ENCODE results near the gene LCE2B. TPM values are rescaled to one million over a fixed set of nuclear protein-coding genes. Genes with fewer than 3 reads are reported as not detected.

Gene LCE2B
- total and polyA plus RNA-seq, 7 experiments from 2014 or later: not detected

DNA sequence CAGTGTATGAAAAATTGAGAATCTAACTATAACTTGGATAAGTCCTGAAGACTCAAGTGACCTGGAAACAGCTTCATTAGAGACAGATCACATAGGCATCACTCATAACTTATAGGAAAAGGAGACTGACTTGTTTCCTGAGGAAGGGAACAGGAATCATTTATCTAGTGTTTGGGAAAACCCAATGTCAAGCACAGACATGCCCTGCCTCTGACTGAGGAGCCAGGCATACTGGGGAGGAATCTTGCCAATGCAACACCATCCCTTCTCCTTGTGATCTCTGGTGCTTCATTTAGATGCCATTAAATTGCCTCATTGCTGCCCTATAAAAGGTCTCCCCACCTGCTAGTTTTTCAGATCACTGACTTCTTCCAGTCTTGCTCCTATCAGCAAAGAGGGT is 32.3 kb downstream of the LCE2B start:
- Histone ChIP-seq H3K36me3 (ENCODE audit: control insufficient read depth in 2 of 3, insufficient read depth in 3 of 3, low read length in 3 of 3) (no peaks in the 10 kb centered on the region), H3K4me1 (ENCODE audit: control insufficient read depth in 2 of 2, insufficient read depth in 2 of 2, low read length in 2 of 2) (no peaks in the 10 kb centered on the region), H3K9me3 (ENCODE audit: control insufficient read depth in 2 of 3, low read length in 3 of 3) (no peaks in the 10 kb centered on the region), H3K4me3 (ENCODE audit: low read length) (no peak overlapping the region), H3K27ac (ENCODE audit: low read depth, low read length) (no peak overlapping the region), H3K27me3 (ENCODE audit: control insufficient read depth in 2 of 2, insufficient read depth in 2 of 2, low read length in 2 of 2) (no peaks in the 10 kb centered on the region)
- Mint-ChIP-seq H3K4me1 (no peaks in the 10 kb centered on the region), H3K36me3 (no peaks in the 10 kb centered on the region), H3K27me3 (peaks cover 2 to 30% (median 19%) of the 10 kb centered on the region in 5 donors), H3K4me3 (no peak overlapping the region), H3K27ac (no peak overlapping the region), H3K9me3 (peaks cover 0 to 8% (median 0%) of the 10 kb centered on the region in 11 donors)
- DNase-seq (no peak), ATAC-seq (no peak)
- ChIA-PET POLR2A (no interaction called here), CTCF (interaction anchor here (0.6 kb wide), 1 partner anchor 147 kb away, joined by 3 read pairs; no protein-coding TSS in a partner anchor)
- intact Hi-C loops (cut with micrococcal nuclease): no loop called here

- Mint-ChIP-seq H3K9me3 (peaks cover 0 to 3% (median 0%) of the 10 kb centered on the region in 11 donors), H3K4me1 (no peaks in the 10 kb centered on the region), H3K4me3 (no peak overlapping the region), H3K36me3 (no peaks in the 10 kb centered on the region), H3K27me3 (peaks cover 0 to 27% (median 16%) of the 10 kb centered on the region in 5 donors), H3K27ac (no peak overlapping the region)
- DNase-seq (no peak), ATAC-seq (no peak)
- H3K4me1 ChIP-seq (ENCODE audit: control insufficient read depth in 2 of 2, insufficient read depth in 2 of 2, low read length in 2 of 2): no peaks in the 10 kb centered on the region
- H3K27me3 ChIP-seq (ENCODE audit: control insufficient read depth in 2 of 2, insufficient read depth in 2 of 2, low read length in 2 of 2): no peaks in the 10 kb centered on the region
- intact Hi-C loops (cut with micrococcal nuclease): no loop called here
- no peaks in the 10 kb centered on the region for H3K36me3 ChIP-seq (ENCODE audit: control insufficient read depth in 2 of 3, insufficient read depth in 3 of 3, low read length in 3 of 3)
- CTCF ChIA-PET: no interaction called here
- POLR2A ChIA-PET: no interaction called here
- no peak overlapping the region for H3K27ac ChIP-seq (ENCODE audit: low read depth, low read length)
- H3K9me3 ChIP-seq (ENCODE audit: control insufficient read depth in 2 of 3, low read length in 3 of 3): no peaks in the 10 kb centered on the region
- no peak overlapping the region for H3K4me3 ChIP-seq (ENCODE audit: low read length)
Observed at GRCh38 chr1:152725261-152725660, 39.3 kb downstream of the LCE2B start.

GRCh38 chr1:152728986-152729385 is 43.1 kb downstream of the LCE2B start:
- H3K27me3 ChIP-seq (ENCODE audit: control insufficient read depth in 2 of 2, insufficient read depth in 2 of 2, low read length in 2 of 2): no peaks in the 10 kb centered on the region
- H3K36me3 ChIP-seq (ENCODE audit: control insufficient read depth in 2 of 3, insufficient read depth in 3 of 3, low read length in 3 of 3): no peaks in the 10 kb centered on the region
- Mint-ChIP-seq H3K9me3 (peaks cover 0 to 1% (median 0%) of the 10 kb centered on the region in 11 donors), H3K4me3 (no peak overlapping the region), H3K27me3 (peaks cover 4 to 28% (median 11%) of the 10 kb centered on the region in 5 donors), H3K36me3 (no peaks in the 10 kb centered on the region), H3K27ac (no peak overlapping the region), H3K4me1 (no peaks in the 10 kb centered on the region)
- no peak overlapping the region for H3K4me3 ChIP-seq (ENCODE audit: low read length)
- ATAC-seq (no peak), DNase-seq (no peak)
- CTCF ChIA-PET: no interaction called here
- H3K27ac ChIP-seq (ENCODE audit: low read depth, low read length): no peak overlapping the region
- POLR2A ChIA-PET: no interaction called here
- H3K4me1 ChIP-seq (ENCODE audit: control insufficient read depth in 2 of 2, insufficient read depth in 2 of 2, low read length in 2 of 2): no peaks in the 10 kb centered on the region
- intact Hi-C loops (cut with micrococcal nuclease): no loop called here
- H3K9me3 ChIP-seq (ENCODE audit: control insufficient read depth in 2 of 3, low read length in 3 of 3): no peaks in the 10 kb centered on the region

- intact Hi-C loops (cut with micrococcal nuclease): no loop called here
- H3K27ac ChIP-seq (ENCODE audit: low read depth, low read length): no peak overlapping the region
- no peaks in the 10 kb centered on the region for H3K4me1 ChIP-seq (ENCODE audit: control insufficient read depth in 2 of 2, insufficient read depth in 2 of 2, low read length in 2 of 2)
- Mint-ChIP-seq H3K4me3 (no peak overlapping the region), H3K36me3 (no peaks in the 10 kb centered on the region), H3K9me3 (peaks cover 0 to 4% (median 0%) of the 10 kb centered on the region in 11 donors), H3K4me1 (no peaks in the 10 kb centered on the region), H3K27me3 (peaks cover 3 to 45% (median 42%) of the 10 kb centered on the region in 5 donors), H3K27ac (no peak overlapping the region)
- no peaks in the 10 kb centered on the region for H3K9me3 ChIP-seq (ENCODE audit: control insufficient read depth in 2 of 3, low read length in 3 of 3)
- CTCF ChIA-PET: no interaction called here
- DNase-seq (no peak), ATAC-seq (no peak)
- H3K4me3 ChIP-seq (ENCODE audit: low read length): no peak overlapping the region
- POLR2A ChIA-PET: no interaction called here
- no peaks in the 10 kb centered on the region for H3K36me3 ChIP-seq (ENCODE audit: control insufficient read depth in 2 of 3, insufficient read depth in 3 of 3, low read length in 3 of 3)
- H3K27me3 ChIP-seq (ENCODE audit: control insufficient read depth in 2 of 2, insufficient read depth in 2 of 2, low read length in 2 of 2): peaks cover 0 to 4% of the 10 kb centered on the region in 2 donors
Observed at GRCh38 chr1:152735648-152736047, 49.7 kb downstream of the LCE2B start.

Other genes starting within 250 kb of the LCE2B start
- gene LCE5A, start 175.3 kb upstream of the LCE2B start, total RNA-seq: not detected
- gene LCE5A, start 175.3 kb upstream of the LCE2B start, polyA plus RNA-seq: not detected
- not detected for gene CRCT1, start 171.6 kb upstream of the LCE2B start, total RNA-seq
- not detected for gene CRCT1, start 171.6 kb upstream of the LCE2B start, polyA plus RNA-seq
- gene LCE3E, start 119.3 kb upstream of the LCE2B start, total RNA-seq: not detected
- not detected for gene LCE3E, start 119.3 kb upstream of the LCE2B start, polyA plus RNA-seq
- gene LCE3D, start 105.6 kb upstream of the LCE2B start, total RNA-seq: not detected
- gene LCE3D, start 105.6 kb upstream of the LCE2B start, polyA plus RNA-seq: not detected
- not detected for gene LCE3C, start 85.9 kb upstream of the LCE2B start, total RNA-seq
- gene LCE3C, start 85.9 kb upstream of the LCE2B start, polyA plus RNA-seq: not detected
- gene LCE3B, start 72.3 kb upstream of the LCE2B start, total RNA-seq: not detected
- gene LCE3B, start 72.3 kb upstream of the LCE2B start, polyA plus RNA-seq: not detected
- not detected for gene LCE3A, start 63.0 kb upstream of the LCE2B start, total RNA-seq
- gene LCE3A, start 63.0 kb upstream of the LCE2B start, polyA plus RNA-seq: not detected
- not detected for gene LCE2D, start 22.7 kb upstream of the LCE2B start, total RNA-seq
- gene LCE2D, start 22.7 kb upstream of the LCE2B start, polyA plus RNA-seq: not detected
- not detected for gene LCE2C, start 10.8 kb upstream of the LCE2B start, total RNA-seq
- gene LCE2C, start 10.8 kb upstream of the LCE2B start, polyA plus RNA-seq: not detected
- gene LCE2A, start 12.2 kb downstream of the LCE2B start, total RNA-seq: not detected
- gene LCE2A, start 12.2 kb downstream of the LCE2B start, polyA plus RNA-seq: not detected
- gene LCE4A, start 22.0 kb downstream of the LCE2B start, total RNA-seq: not detected
- gene LCE4A, start 22.0 kb downstream of the LCE2B start, polyA plus RNA-seq: not detected
- gene KPRP, start 71.9 kb downstream of the LCE2B start, total RNA-seq: not detected
- not detected for gene KPRP, start 71.9 kb downstream of the LCE2B start, polyA plus RNA-seq
- not detected for gene LCE1F, start 89.0 kb downstream of the LCE2B start, total RNA-seq
- gene LCE1F, start 89.0 kb downstream of the LCE2B start, polyA plus RNA-seq: not detected
- gene LCE1E, start 100.1 kb downstream of the LCE2B start, total RNA-seq: not detected
- gene LCE1E, start 100.1 kb downstream of the LCE2B start, polyA plus RNA-seq: not detected
- gene LCE1D, start 110.6 kb downstream of the LCE2B start, total RNA-seq: not detected
- not detected for gene LCE1D, start 110.6 kb downstream of the LCE2B start, polyA plus RNA-seq
- gene LCE1C, start 120.5 kb downstream of the LCE2B start, total RNA-seq: not detected
- gene LCE1C, start 120.5 kb downstream of the LCE2B start, polyA plus RNA-seq: not detected
- not detected for gene LCE1B, start 125.8 kb downstream of the LCE2B start, total RNA-seq
- not detected for gene LCE1B, start 125.8 kb downstream of the LCE2B start, polyA plus RNA-seq
- not detected for gene LCE1A, start 141.3 kb downstream of the LCE2B start, total RNA-seq
- gene LCE1A, start 141.3 kb downstream of the LCE2B start, polyA plus RNA-seq: not detected
- not detected for gene LCE6A, start 156.7 kb downstream of the LCE2B start, total RNA-seq
- gene LCE6A, start 156.7 kb downstream of the LCE2B start, polyA plus RNA-seq: not detected
- not detected for gene LCE7A, start 173.9 kb downstream of the LCE2B start, total RNA-seq
- not detected for gene LCE7A, start 173.9 kb downstream of the LCE2B start, polyA plus RNA-seq
- not detected for gene SMCP, start 192.2 kb downstream of the LCE2B start, total RNA-seq
- not detected for gene SMCP, start 192.2 kb downstream of the LCE2B start, polyA plus RNA-seq
- gene IVL, start 222.4 kb downstream of the LCE2B start, total RNA-seq: not detected
- gene IVL, start 222.4 kb downstream of the LCE2B start, polyA plus RNA-seq: not detected